Measurements from ENCODE around the gene OR10Z1. TPM values are rescaled to one million over a fixed set of nuclear protein-coding genes. Genes with fewer than 3 reads are reported as not detected.

OR10Z1 gene
- total and polyA plus RNA-seq, 2 of the 8 experiments (the other 6 are each of a cell fraction or from before 2014, with no cell fraction given) = not detected

DNA sequence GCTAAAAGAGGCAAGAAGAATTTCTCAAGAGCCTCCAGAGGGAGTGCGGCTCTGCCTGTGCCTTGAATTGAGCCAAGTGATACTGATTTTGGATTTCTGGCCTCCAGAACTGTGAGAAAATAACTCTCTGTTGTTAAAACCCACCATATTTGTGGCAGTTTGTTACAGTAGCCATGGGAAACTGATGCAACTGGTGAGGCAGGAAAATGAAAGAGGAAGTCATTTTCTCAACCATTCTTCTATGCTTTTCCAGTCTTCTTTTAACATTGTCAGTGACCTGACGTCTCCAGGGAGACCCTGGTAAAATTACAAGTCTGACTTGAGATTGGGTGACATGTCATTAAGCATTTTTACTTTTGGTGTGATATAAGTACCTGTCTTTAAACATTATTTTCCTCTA, 40.5 kb upstream of the OR10Z1 start:
- Histone ChIP-seq H3K79me1 (ENCODE audit: low read depth, low read length) (no peaks in the 10 kb centered on the region), H3K23ac (ENCODE audit: insufficient read length) (no peak overlapping the region), H3K56ac (replicated peaks; ENCODE audit: insufficient read length, low read depth, low read length) (no peak overlapping the region), H3K27me3 (replicated peaks in 1 of 4; ENCODE audit: control insufficient read depth in 3 of 4, extremely low read depth in 1 of 4, insufficient read depth in 3 of 4, low read length in 3 of 4) (no peaks in the 10 kb centered on the region), H3K18ac (ENCODE audit: extremely low read depth, low read length) (no peak overlapping the region), H3K4ac (replicated peaks; ENCODE audit: insufficient read length, low read depth, low read length) (no peak overlapping the region), H4K5ac (ENCODE audit: insufficient read length, low read depth, low read length) (no peak overlapping the region), H2BK12ac (ENCODE audit: low read depth, low read length) (no peak overlapping the region), H2BK120ac (replicated peaks; ENCODE audit: low read depth, low read length) (no peak overlapping the region), H3K4me2 (ENCODE audit: insufficient read depth in 1 of 2, low read depth in 2 of 2, low read length in 2 of 2) (no peak overlapping the region), H4K8ac (ENCODE audit: extremely low read depth, insufficient read depth, low read length) (no peak overlapping the region), H3K79me2 (ENCODE audit: control insufficient read depth in 1 of 2, insufficient read depth in 2 of 2, low read length in 2 of 2) (no peaks in the 10 kb centered on the region), H4K20me1 (replicated peaks in 1 of 2; ENCODE audit: control insufficient read depth in 1 of 2, insufficient read depth in 2 of 2, low read length in 2 of 2) (no peaks in the 10 kb centered on the region), H3K4me1 (replicated peaks in 1 of 4; ENCODE audit: control insufficient read depth in 3 of 4, insufficient read depth in 4 of 4, low read length in 3 of 4) (no peaks in the 10 kb centered on the region), H2BK15ac (ENCODE audit: low read length) (no peak overlapping the region), H4K91ac (replicated peaks; ENCODE audit: insufficient read length, low read length) (no peak overlapping the region), H3K27ac (ENCODE audit: low read depth, low read length) (no peak overlapping the region), H2AFZ (ENCODE audit: low read length) (peak overlapping the region; percentile 84; the same call in 1 of the 2 replicates), H3K14ac (ENCODE audit: insufficient read length) (no peak overlapping the region), H2BK20ac (ENCODE audit: low read length) (no peak overlapping the region), H3K23me2 (ENCODE audit: low read depth, low read length) (no peaks in the 10 kb centered on the region), H3K36me3 (ENCODE audit: control insufficient read depth in 2 of 4, insufficient read depth in 4 of 4, low read length in 3 of 4) (no peaks in the 10 kb centered on the region), H2AK5ac (ENCODE audit: low read depth, low read length) (no peak overlapping the region), H2BK5ac (ENCODE audit: low read depth, low read length) (no peak overlapping the region), H3K9ac (replicated peaks in 1 of 4; ENCODE audit: extremely low read depth in 1 of 4, low read depth in 3 of 4, low read length in 3 of 4) (no peak overlapping the region), H3K4me3 (ENCODE audit: extremely low read depth in 1 of 4, insufficient read depth in 2 of 4, low read depth in 3 of 4, low read length in 4 of 4) (no peak overlapping the region), H3K9me3 (ENCODE audit: insufficient read depth in 2 of 2, low read depth in 1 of 2, low read length in 1 of 2) (peaks cover 0 to 2% of the 10 kb centered on the region in 2 experiments; a peak in 1 of 4 replicates)
- DNase-seq (ENCODE audit: low read depth in 1 of 2, low spot score in 2 of 2) (no peak), FAIRE-seq (no peak)
- ChIA-PET CTCF (ENCODE audit: partially characterized antibody) (no interaction called here), POLR2A (ENCODE audit: partially characterized antibody) (no interaction called here)
- WGBS, 2 experiments (ENCODE audit: extremely low coverage in 1 of 2, insufficient coverage in 1 of 2, insufficient read length in 1 of 2, insufficient replicate concordance in 2 of 2, low coverage in 1 of 2, low lambda C conversion rate in 2 of 2, missing lambda C conversion rate in 1 of 2) = 80% methylated on average over 2 of the region's 2 CpGs; no CpG with 5 or more reads in 1 of the 2 experiments
- TF ChIP-seq YY1 (IDR thresholded peaks at IDR 0.05; ENCODE audit: low read depth, low read length) (no peak), POLR2AphosphoS5 (IDR thresholded peaks at IDR 0.05; ENCODE audit: low read depth, low read length) (no peak), GABPA (IDR thresholded peaks at IDR 0.05; ENCODE audit: borderline replicate concordance, insufficient read depth, low read length) (no peak), MAFK (IDR thresholded peaks at IDR 0.05; ENCODE audit: low read depth, low read length) (no peak), SUZ12 (IDR thresholded peaks at IDR 0.05; ENCODE audit: low read length) (no peak), TAF7 (optimal IDR thresholded peaks at IDR 0.05; ENCODE audit: borderline replicate concordance, low read depth, low read length) (no peak), CBX8 (IDR thresholded peaks at IDR 0.05; ENCODE audit: borderline replicate concordance, low read depth, low read length) (no peak), ZNF274 (IDR thresholded peaks at IDR 0.05; ENCODE audit: borderline replicate concordance, extremely low read depth, low read length) (no peak), RNF2 (IDR thresholded peaks at IDR 0.05; ENCODE audit: borderline replicate concordance, low read depth, low read length, missing control alignments, poor library complexity, severe bottlenecking) (no peak), RXRA (IDR thresholded peaks at IDR 0.05; ENCODE audit: insufficient read depth, low read depth, low read length) (no peak), CTBP2 (IDR thresholded peaks at IDR 0.05; ENCODE audit: borderline replicate concordance, insufficient read depth, insufficient read length, low read length) (no peak)
- TF ChIP-seq, protein P1, sequence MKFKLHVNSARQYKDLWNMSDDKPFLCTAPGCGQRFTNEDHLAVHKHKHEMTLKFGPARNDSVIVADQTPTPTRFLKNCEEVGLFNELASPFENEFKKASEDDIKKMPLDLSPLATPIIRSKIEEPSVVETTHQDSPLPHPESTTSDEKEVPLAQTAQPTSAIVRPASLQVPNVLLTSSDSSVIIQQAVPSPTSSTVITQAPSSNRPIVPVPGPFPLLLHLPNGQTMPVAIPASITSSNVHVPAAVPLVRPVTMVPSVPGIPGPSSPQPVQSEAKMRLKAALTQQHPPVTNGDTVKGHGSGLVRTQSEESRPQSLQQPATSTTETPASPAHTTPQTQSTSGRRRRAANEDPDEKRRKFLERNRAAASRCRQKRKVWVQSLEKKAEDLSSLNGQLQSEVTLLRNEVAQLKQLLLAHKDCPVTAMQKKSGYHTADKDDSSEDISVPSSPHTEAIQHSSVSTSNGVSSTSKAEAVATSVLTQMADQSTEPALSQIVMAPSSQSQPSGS (IDR thresholded peaks at IDR 0.05; ENCODE audit: low read length) = no peak
